H9 (cell line): ENCODE data around the gene NEDD4. TPM values are rescaled to one million over a fixed set of nuclear protein-coding genes. Genes with fewer than 3 reads are reported as not detected.

Source experiments
- DNase-seq: peaks from one replicate; pipeline ENCODE4 v3.0.0-alpha.2; 2017
- H2AFZ ChIP-seq: one replicate; pipeline ENCODE4 v1.6.1; 2013; ENCODE audit warnings: mild to moderate bottlenecking, low read length, control low read depth, moderate library complexity
- H2AK5ac ChIP-seq: 2 replicates; pipeline ENCODE4 v1.6.1; 2013; ENCODE audit warnings: low read length, control low read depth, mixed read lengths; ENCODE audit not compliant: insufficient read length
- H2BK120ac ChIP-seq: one replicate; pipeline ENCODE4 v1.6.1; 2013; ENCODE audit warnings: low read depth, mild to moderate bottlenecking, low read length, control low read depth, inconsistent platforms; ENCODE audit not compliant: poor library complexity, severe bottlenecking
- H2BK12ac ChIP-seq: 2 replicates; pipeline ENCODE4 v1.6.1; 2013; ENCODE audit warnings: low read length, control low read depth, mixed read lengths, low read depth; ENCODE audit not compliant: insufficient read length
- H2BK15ac ChIP-seq: 2 replicates; pipeline ENCODE4 v1.6.1; 2013; ENCODE audit warnings: low read depth, low read length, control low read depth
- H2BK20ac ChIP-seq: one replicate; pipeline ENCODE4 v1.6.1; 2013; ENCODE audit warnings: low read depth, mild to moderate bottlenecking, low read length, control low read depth, inconsistent platforms; ENCODE audit not compliant: poor library complexity, severe bottlenecking
- H2BK5ac ChIP-seq: 2 replicates; pipeline ENCODE4 v1.6.1; 2013; ENCODE audit warnings: low read length, control low read depth, mixed read lengths; ENCODE audit not compliant: insufficient read length
- H3K14ac ChIP-seq: 2 replicates; pipeline ENCODE4 v1.6.1; 2013; ENCODE audit warnings: low read length, control low read depth; ENCODE audit not compliant: insufficient read depth
- H3K18ac ChIP-seq: 2 replicates; pipeline ENCODE4 v1.6.1; 2013; ENCODE audit warnings: low read depth, mild to moderate bottlenecking, mixed read lengths, low read length, control low read depth; ENCODE audit not compliant: insufficient read length
- H3K23ac ChIP-seq: 2 replicates; pipeline ENCODE4 v1.6.1; 2013; ENCODE audit warnings: low read length, control low read depth, mixed read lengths, low read depth; ENCODE audit not compliant: insufficient read length
- H3K23me2 ChIP-seq: 2 replicates; pipeline ENCODE4 v1.6.1; 2013; ENCODE audit warnings: low read depth, mild to moderate bottlenecking, mixed read lengths, low read length, control low read depth; ENCODE audit not compliant: insufficient read length, poor library complexity, severe bottlenecking
- H3K27ac ChIP-seq: 2 replicates; pipeline ENCODE4 v1.5.1; 2013; ENCODE audit warnings: low read length, control low read depth, mixed read lengths, low read depth; ENCODE audit not compliant: insufficient read length
- H3K27me3 ChIP-seq: 2 replicates; pipeline ENCODE4 v1.6.1; 2013; ENCODE audit warnings: low read length, control low read depth, inconsistent platforms; ENCODE audit not compliant: insufficient read depth
- H3K4ac ChIP-seq: 2 replicates; pipeline ENCODE4 v1.6.1; 2013; ENCODE audit warnings: low read depth, mild to moderate bottlenecking, control low read depth, inconsistent platforms, low read length, moderate library complexity
- H3K4me1 ChIP-seq: 2 replicates; pipeline ENCODE4 v1.6.1; 2013; ENCODE audit warnings: low read length, control low read depth, inconsistent platforms; ENCODE audit not compliant: insufficient read depth
- H3K4me2 ChIP-seq: 2 replicates; pipeline ENCODE4 v1.6.1; 2013; ENCODE audit warnings: low read length, control low read depth, mixed read lengths; ENCODE audit not compliant: insufficient read length, insufficient read depth
- H3K56ac ChIP-seq: 2 replicates; pipeline ENCODE4 v1.6.1; 2013; ENCODE audit warnings: low read depth, mild to moderate bottlenecking, mixed read lengths, low read length, control low read depth; ENCODE audit not compliant: insufficient read length
- H3K79me1 ChIP-seq: 2 replicates; pipeline ENCODE4 v1.6.1; 2013; ENCODE audit warnings: low read depth, mild to moderate bottlenecking, moderate library complexity, low read length, control low read depth, inconsistent platforms; ENCODE audit not compliant: insufficient read depth, poor library complexity, severe bottlenecking
- H3K79me2 ChIP-seq: 2 replicates; pipeline ENCODE4 v1.6.1; 2013; ENCODE audit warnings: low read length, control low read depth, inconsistent platforms; ENCODE audit not compliant: insufficient read depth
- H3K9ac ChIP-seq: 2 replicates; pipeline ENCODE4 v1.6.1; 2013; ENCODE audit warnings: low read length, control low read depth, mixed read lengths; ENCODE audit not compliant: insufficient read length; ENCODE audit errors: extremely low read depth
- H3K9me3 ChIP-seq: one replicate; pipeline ENCODE4 v1.6.1; 2013; ENCODE audit warnings: low read depth, low read length, inconsistent platforms; ENCODE audit not compliant: control insufficient read depth
- H3T11ph ChIP-seq: one replicate; pipeline ENCODE4 v1.6.1; 2013; ENCODE audit warnings: mild to moderate bottlenecking, low read length, control low read depth, inconsistent platforms
- H4K20me1 ChIP-seq: one replicate; pipeline ENCODE4 v1.6.1; 2013; ENCODE audit not compliant: control insufficient read depth, insufficient read length, insufficient read depth
- H4K5ac ChIP-seq: 2 replicates; pipeline ENCODE4 v1.6.1; 2013; ENCODE audit warnings: low read depth, mild to moderate bottlenecking, mixed read lengths, low read length, control low read depth; ENCODE audit not compliant: insufficient read length
- H4K8ac ChIP-seq: replicated peaks from 2 replicates; pipeline ENCODE4 v1.6.1; 2013; ENCODE audit warnings: low read length, control low read depth, mixed read lengths, low read depth; ENCODE audit not compliant: insufficient read length
- H4K91ac ChIP-seq: 2 replicates; pipeline ENCODE4 v1.6.1; 2013; ENCODE audit warnings: low read depth, mild to moderate bottlenecking, moderate library complexity, mixed read lengths, low read length, control low read depth; ENCODE audit not compliant: insufficient read length
- H3K27ac Mint-ChIP-seq, 3 experiments: 2 replicates in 2 of 3; 3 replicates in 1 of 3; pipeline ENCODE4 v1.8.0; 2020 to 2021; ENCODE audit warnings: mixed read lengths in 3 of 3, mild to moderate bottlenecking in 1 of 3, moderate library complexity in 1 of 3
- H3K27me3 Mint-ChIP-seq: 2 replicates; pipeline ENCODE4 v1.8.0; 2021; ENCODE audit warnings: low read depth, mild to moderate bottlenecking, moderate library complexity, mixed read lengths
- H3K36me3 Mint-ChIP-seq, 3 experiments: 2 replicates in 2 of 3; 3 replicates in 1 of 3; pipeline ENCODE4 v1.8.0; 2020 to 2021; ENCODE audit warnings: low read depth in 3 of 3, mixed read lengths in 3 of 3; ENCODE audit not compliant: insufficient read depth in 1 of 3
- H3K4me1 Mint-ChIP-seq, 2 experiments: 2 replicates each; pipeline ENCODE4 v1.8.0; 2020; ENCODE audit warnings: mixed read lengths in 2 of 2
- H3K4me3 Mint-ChIP-seq, 2 experiments: 2 replicates in 1 of 2; 3 replicates in 1 of 2; pipeline ENCODE4 v1.8.0; 2020 to 2021; ENCODE audit warnings: mild to moderate bottlenecking in 2 of 2, mixed read lengths in 2 of 2, moderate library complexity in 1 of 2
- H3K9me3 Mint-ChIP-seq, 2 experiments: 2 replicates in 1 of 2; 3 replicates in 1 of 2; pipeline ENCODE4 v1.8.0; 2020; ENCODE audit warnings: mild to moderate bottlenecking in 2 of 2, mixed read lengths in 2 of 2, moderate library complexity in 1 of 2
- WGBS: extraction: QIAGEN DNeasy Blood & Tissue Kit; methylation state at CpG from one replicate; pipeline ENCODE4 v1.1.7; 2013; ENCODE audit warnings: missing lambda C conversion rate, low lambda C conversion rate, mixed read lengths; ENCODE audit not compliant: insufficient read length; ENCODE audit errors: extremely low coverage; 5-methylcytosine and 5-hydroxymethylcytosine counted together
- total RNA-seq: library from RNA; stranded (reverse); gene quantifications from 2 replicates; pipeline ENCODE4 v1.2.1, GENCODE V29; 2021
- TF ChIP-seq, protein P1 (sequence below): fragments of 200-600 bp; sonication (generic); conservative IDR thresholded peaks from 3 replicates; pipeline ENCODE4 v1.8.0; 2021; ENCODE audit warnings: antibody characterized with exemption, mild to moderate bottlenecking

Gene NEDD4
- total RNA-seq, 1 experiment from 2014 or later, result 9.6 TPM

DNA sequence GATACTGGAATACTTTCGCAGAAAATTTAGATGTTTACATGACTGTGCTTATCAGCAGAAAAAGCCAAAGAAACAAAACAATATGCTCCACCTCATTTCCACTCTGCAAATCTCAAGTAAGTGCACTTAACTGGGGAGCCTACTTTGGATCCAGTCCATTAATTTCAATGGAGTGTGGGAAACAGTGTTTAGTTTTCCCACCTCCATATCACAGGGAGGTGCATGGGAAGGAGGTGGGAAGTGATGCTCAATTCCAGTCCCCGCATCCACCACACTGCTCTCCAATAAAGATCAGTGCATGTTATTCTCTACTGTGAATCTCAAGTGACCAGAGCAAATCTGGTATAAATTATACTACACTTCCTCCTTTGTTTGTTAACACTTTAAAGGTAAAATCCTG, 2.9 kb downstream of the NEDD4 start:
- no peak for DNase-seq
- Histone ChIP-seq H3K23me2 (peaks cover 7% of the 10 kb centered on the region), H4K91ac (no peak overlapping the region), H3K79me1 (no peaks in the 10 kb centered on the region), H2BK120ac (no peak overlapping the region), H3K4me1 (no peaks in the 10 kb centered on the region; the same call in 1 of the 2 replicates), H4K5ac (no peak overlapping the region), H2BK12ac (no peak overlapping the region), H3K56ac (no peak overlapping the region), H3K9me3 (no peaks in the 10 kb centered on the region), H2BK20ac (no peak overlapping the region), H3K79me2 (no peaks in the 10 kb centered on the region), H3K14ac (no peak overlapping the region), H4K8ac (no peak overlapping the region), H3K9ac (no peak overlapping the region), H2AFZ (no peak overlapping the region), H3K27ac (no peak overlapping the region), H2BK5ac (no peak overlapping the region), H4K20me1 (no peaks in the 10 kb centered on the region), H3K27me3 (no peaks in the 10 kb centered on the region; the same call in 1 of the 2 replicates), H3K18ac (no peak overlapping the region), H2AK5ac (no peak overlapping the region), H3K4me2 (no peak overlapping the region), H3T11ph (no peak overlapping the region), H2BK15ac (no peak overlapping the region), H3K4ac (no peak overlapping the region), H3K23ac (no peak overlapping the region)
- TF ChIP-seq, protein P1, sequence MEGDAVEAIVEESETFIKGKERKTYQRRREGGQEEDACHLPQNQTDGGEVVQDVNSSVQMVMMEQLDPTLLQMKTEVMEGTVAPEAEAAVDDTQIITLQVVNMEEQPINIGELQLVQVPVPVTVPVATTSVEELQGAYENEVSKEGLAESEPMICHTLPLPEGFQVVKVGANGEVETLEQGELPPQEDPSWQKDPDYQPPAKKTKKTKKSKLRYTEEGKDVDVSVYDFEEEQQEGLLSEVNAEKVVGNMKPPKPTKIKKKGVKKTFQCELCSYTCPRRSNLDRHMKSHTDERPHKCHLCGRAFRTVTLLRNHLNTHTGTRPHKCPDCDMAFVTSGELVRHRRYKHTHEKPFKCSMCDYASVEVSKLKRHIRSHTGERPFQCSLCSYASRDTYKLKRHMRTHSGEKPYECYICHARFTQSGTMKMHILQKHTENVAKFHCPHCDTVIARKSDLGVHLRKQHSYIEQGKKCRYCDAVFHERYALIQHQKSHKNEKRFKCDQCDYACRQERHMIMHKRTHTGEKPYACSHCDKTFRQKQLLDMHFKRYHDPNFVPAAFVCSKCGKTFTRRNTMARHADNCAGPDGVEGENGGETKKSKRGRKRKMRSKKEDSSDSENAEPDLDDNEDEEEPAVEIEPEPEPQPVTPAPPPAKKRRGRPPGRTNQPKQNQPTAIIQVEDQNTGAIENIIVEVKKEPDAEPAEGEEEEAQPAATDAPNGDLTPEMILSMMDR, result no peak
- no peak overlapping the region for H3K27ac Mint-ChIP-seq
- H3K9me3 Mint-ChIP-seq, result peaks cover 0 to 5% of the 10 kb centered on the region in 2 experiments; a peak in 2 of 5 replicates
- no peak overlapping the region for H3K4me3 Mint-ChIP-seq
- peaks cover 0 to 6% (median 3%) of the 10 kb centered on the region in 3 experiments; a peak in 3 of 7 replicates for H3K36me3 Mint-ChIP-seq
- H3K4me1 Mint-ChIP-seq, result peaks cover 18 to 25% of the 10 kb centered on the region in 2 experiments
- H3K27me3 Mint-ChIP-seq, result peaks cover 10% of the 10 kb centered on the region
- WGBS, result no CpG with 5 or more reads among the region's 2 CpGs
